Memory B cell (primary cell): Measurements from ENCODE around the gene CCDC188.
"Not testable (repeated sequence)": the region's sequence is repeated elsewhere in the genome, so short reads cannot be mapped to it uniquely, and the experiment has no call there.

Experiments used
- ATAC-seq: fragments of 150-1000 bp; cut with Tn5 transposase; 2 replicates; pipeline ENCODE4 v1.10.0; 2021; ENCODE audit warnings: low read depth, mild to moderate bottlenecking, moderate library complexity
- DNase-seq, 2 donors: peaks; one replicate each; pipeline ENCODE4 v3.0.0; 2022; ENCODE audit warnings: low spot score in 2 of 2
- H3K27ac Mint-ChIP-seq: one replicate; pipeline ENCODE4 v1.8.0; 2022; ENCODE audit warnings: mild to moderate bottlenecking, moderate library complexity, mixed read lengths
- H3K27me3 Mint-ChIP-seq: one replicate; pipeline ENCODE4 v1.8.0; 2022; ENCODE audit warnings: mixed read lengths
- H3K36me3 Mint-ChIP-seq: one replicate; pipeline ENCODE4 v1.8.0; 2022; ENCODE audit warnings: mild to moderate bottlenecking, mixed read lengths
- H3K4me1 Mint-ChIP-seq: one replicate; pipeline ENCODE4 v1.8.0; 2022; ENCODE audit warnings: mixed read lengths
- H3K4me3 Mint-ChIP-seq: one replicate; pipeline ENCODE4 v1.8.0; 2022; ENCODE audit warnings: mild to moderate bottlenecking, moderate library complexity, mixed read lengths
- H3K9me3 Mint-ChIP-seq: one replicate; pipeline ENCODE4 v1.8.0; 2022; ENCODE audit warnings: mixed read lengths

The CCDC188 gene

DNA sequence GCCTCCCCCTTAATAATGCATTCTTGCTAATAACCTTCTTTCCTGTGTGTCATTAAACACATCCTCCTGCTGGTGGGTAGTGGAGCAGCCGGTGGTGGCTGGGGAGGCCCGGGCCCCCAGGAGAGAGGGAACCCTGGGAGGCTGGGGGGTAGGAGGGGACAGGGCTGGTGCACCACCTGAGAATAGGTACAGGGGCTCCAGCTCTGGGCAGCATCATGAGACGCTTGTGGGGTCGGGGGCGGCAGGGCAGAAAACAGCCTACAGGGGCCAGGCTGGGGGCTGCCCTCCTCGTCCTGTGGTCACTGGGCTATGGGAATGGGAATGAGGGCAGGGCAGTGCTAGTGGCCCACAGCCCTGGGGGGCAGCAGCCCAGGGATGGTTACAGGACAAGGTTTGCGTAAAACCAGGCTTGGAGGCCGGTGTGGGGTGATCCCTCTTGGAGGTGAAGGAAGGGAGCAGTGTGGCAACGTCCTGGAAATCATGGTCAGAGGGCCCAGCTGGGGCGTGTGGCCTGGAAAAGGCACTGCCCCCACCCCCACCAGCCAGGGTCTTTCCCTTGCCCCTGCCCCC, 18.5 kb upstream of the CCDC188 start:
- Mint-ChIP-seq H3K27me3 (peaks cover 2% of the 10 kb centered on the region), H3K27ac (no peak overlapping the region), H3K4me1 (peaks cover 1% of the 10 kb centered on the region), H3K4me3 (no peak overlapping the region), H3K9me3 (peaks cover under 1% of the 10 kb centered on the region), H3K36me3 (no peaks in the 10 kb centered on the region)
- ATAC-seq (no peak), DNase-seq (no peak)

GRCh38 chr22:20167643-20168322, 16.9 kb upstream of the CCDC188 start:
- Mint-ChIP-seq H3K27me3 (peaks cover 2% of the 10 kb centered on the region), H3K4me1 (peaks cover 6% of the 10 kb centered on the region), H3K36me3 (no peaks in the 10 kb centered on the region), H3K4me3 (no peak overlapping the region), H3K9me3 (peaks cover 5% of the 10 kb centered on the region), H3K27ac (no peak overlapping the region)
- ATAC-seq = no peak
- DNase-seq = no peak

DNA sequence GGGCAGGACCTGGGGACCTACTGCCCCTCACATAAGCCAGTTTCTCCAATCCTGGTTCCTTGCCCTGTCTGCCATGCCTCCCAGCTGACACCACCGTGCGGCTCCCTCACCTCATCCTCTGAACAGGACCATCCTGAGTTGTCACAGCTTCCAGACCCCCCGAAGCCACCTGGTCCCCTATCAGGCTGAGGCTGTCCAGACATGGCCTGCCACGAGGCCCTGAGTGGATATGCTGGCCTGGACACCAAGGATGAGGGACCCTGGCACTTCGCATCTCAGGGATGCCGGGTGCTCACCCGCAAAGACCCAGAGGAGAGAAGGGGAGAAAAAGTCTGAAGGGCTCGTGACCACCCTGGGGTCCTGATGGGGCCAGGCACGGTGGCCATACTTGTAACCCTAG, 15.8 kb upstream of the CCDC188 start:
- Mint-ChIP-seq H3K4me1 (peaks cover 6% of the 10 kb centered on the region), H3K27ac (no peak overlapping the region), H3K4me3 (no peak overlapping the region), H3K27me3 (peaks cover 2% of the 10 kb centered on the region), H3K9me3 (peaks cover 7% of the 10 kb centered on the region), H3K36me3 (no peaks in the 10 kb centered on the region)
- ATAC-seq (no peak), DNase-seq (no peak)

GRCh38 chr22:20165913-20166312, 15.1 kb upstream of the CCDC188 start:
- Mint-ChIP-seq H3K36me3 (no peaks in the 10 kb centered on the region), H3K4me1 (peaks cover 6% of the 10 kb centered on the region), H3K9me3 (peaks cover 7% of the 10 kb centered on the region), H3K27ac (no peak overlapping the region), H3K4me3 (no peak overlapping the region), H3K27me3 (peaks cover 2% of the 10 kb centered on the region)
- no peak for ATAC-seq
- no peak for DNase-seq

- Mint-ChIP-seq H3K4me3 (no peak overlapping the region), H3K36me3 (no peaks in the 10 kb centered on the region), H3K4me1 (peaks cover 6% of the 10 kb centered on the region), H3K27ac (no peak overlapping the region), H3K27me3 (peaks cover 1% of the 10 kb centered on the region), H3K9me3 (peaks cover 7% of the 10 kb centered on the region)
- DNase-seq (no peak), ATAC-seq (no peak)
Observed at GRCh38 chr22:20165421-20165820, 14.6 kb upstream of the CCDC188 start.

- DNase-seq (no peak), ATAC-seq (no peak)
- no peaks in the 10 kb centered on the region for H3K36me3 Mint-ChIP-seq
- H3K27me3 Mint-ChIP-seq = no peaks in the 10 kb centered on the region
- peaks cover 6% of the 10 kb centered on the region for H3K4me1 Mint-ChIP-seq
- H3K27ac Mint-ChIP-seq = no peak overlapping the region
- H3K9me3 Mint-ChIP-seq = peaks cover 7% of the 10 kb centered on the region
- no peak overlapping the region for H3K4me3 Mint-ChIP-seq
Observed at GRCh38 chr22:20164863-20165262, 14.0 kb upstream of the CCDC188 start.

- DNase-seq = no peak
- H3K27ac Mint-ChIP-seq = no peak overlapping the region
- no peak overlapping the region for H3K4me3 Mint-ChIP-seq
- ATAC-seq = no peak
- H3K4me1 Mint-ChIP-seq = peaks cover 8% of the 10 kb centered on the region
- peaks cover 8% of the 10 kb centered on the region for H3K27me3 Mint-ChIP-seq
- no peaks in the 10 kb centered on the region for H3K36me3 Mint-ChIP-seq
- peaks cover 7% of the 10 kb centered on the region for H3K9me3 Mint-ChIP-seq
Observed at GRCh38 chr22:20160041-20160440, 9.2 kb upstream of the CCDC188 start.

GRCh38 chr22:20159531-20159930, 8.7 kb upstream of the CCDC188 start:
- ATAC-seq, H3K36me3 Mint-ChIP-seq, H3K4me1 Mint-ChIP-seq, H3K4me3 Mint-ChIP-seq, H3K27me3 Mint-ChIP-seq, H3K9me3 Mint-ChIP-seq, DNase-seq, H3K27ac Mint-ChIP-seq: not testable (repeated sequence)

DNA sequence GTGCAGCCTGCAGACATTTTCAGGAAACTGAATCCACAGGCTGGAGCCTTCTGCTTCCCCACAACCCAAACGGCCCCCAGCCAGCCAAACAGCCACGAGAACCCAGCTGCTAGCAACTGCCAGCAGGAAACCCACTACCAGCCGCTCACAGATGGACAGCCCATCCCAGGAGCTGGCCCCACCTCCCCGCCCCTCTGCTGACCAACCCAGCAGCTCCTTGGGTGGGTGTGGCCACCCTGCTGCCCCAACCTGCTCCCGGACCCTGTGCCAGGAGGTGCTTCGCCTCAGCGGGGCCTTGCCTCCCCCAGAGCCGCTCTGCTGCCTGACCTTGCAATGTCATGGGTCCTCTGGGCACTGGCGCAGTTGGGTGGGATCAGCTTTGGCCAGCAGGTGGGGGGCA, 8.2 kb upstream of the CCDC188 start:
- no peak overlapping the region for H3K27ac Mint-ChIP-seq
- H3K27me3 Mint-ChIP-seq = peaks cover 8% of the 10 kb centered on the region
- H3K4me3 Mint-ChIP-seq = no peak overlapping the region
- H3K36me3 Mint-ChIP-seq = no peaks in the 10 kb centered on the region
- H3K9me3 Mint-ChIP-seq = peaks cover 4% of the 10 kb centered on the region
- peaks cover 4% of the 10 kb centered on the region for H3K4me1 Mint-ChIP-seq
- DNase-seq (no peak), ATAC-seq (no peak)

- H3K4me3 Mint-ChIP-seq = no peak overlapping the region
- peaks cover 8% of the 10 kb centered on the region for H3K27me3 Mint-ChIP-seq
- H3K4me1 Mint-ChIP-seq = peaks cover 3% of the 10 kb centered on the region
- H3K9me3 Mint-ChIP-seq = peaks cover 3% of the 10 kb centered on the region
- no peak overlapping the region for H3K27ac Mint-ChIP-seq
- ATAC-seq (no peak), DNase-seq (no peak)
- H3K36me3 Mint-ChIP-seq = no peaks in the 10 kb centered on the region
Observed at GRCh38 chr22:20158391-20159036, 7.7 kb upstream of the CCDC188 start.

DNA sequence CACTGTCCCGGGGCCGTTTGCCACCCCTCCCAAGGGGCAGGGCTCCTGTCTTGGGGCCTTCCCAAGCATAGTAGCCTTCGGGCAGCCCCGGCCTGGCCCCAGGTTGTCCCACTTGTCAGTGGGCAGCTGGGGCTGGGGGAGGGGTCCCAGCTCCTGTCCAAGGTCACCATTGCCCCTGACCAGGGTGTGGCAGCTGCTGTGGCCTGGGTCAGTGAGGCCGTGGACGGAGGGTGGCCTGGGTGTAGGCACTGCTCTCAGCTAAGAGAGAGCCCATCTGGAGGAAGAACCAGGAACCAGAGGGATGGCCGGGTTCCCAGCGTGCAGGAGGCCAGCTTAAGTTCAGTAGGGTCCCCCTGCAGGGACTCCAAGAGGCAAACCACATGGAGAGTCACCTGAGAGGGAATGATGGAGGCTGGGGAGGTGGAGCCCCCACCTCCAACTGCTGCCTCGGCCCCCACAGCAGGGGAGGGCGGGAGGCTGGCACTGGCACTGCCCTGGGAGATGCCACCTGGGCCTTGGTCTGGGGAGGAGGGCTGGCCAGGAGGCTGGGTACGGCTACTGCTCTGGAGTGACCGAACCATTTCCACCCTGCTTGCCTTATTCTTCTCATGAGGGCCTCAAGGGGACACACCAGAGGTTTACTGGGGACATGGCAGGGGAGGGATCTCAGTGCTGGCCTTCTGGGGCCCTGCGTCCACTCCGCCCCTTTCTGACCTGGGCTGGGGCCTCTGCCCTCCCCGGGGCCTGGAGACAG, 6.8 kb upstream of the CCDC188 start:
- DNase-seq (no peak), ATAC-seq (no peak)
- Mint-ChIP-seq H3K9me3 (peaks cover 3% of the 10 kb centered on the region), H3K4me1 (peaks cover 3% of the 10 kb centered on the region), H3K36me3 (no peaks in the 10 kb centered on the region), H3K4me3 (no peak overlapping the region), H3K27me3 (peaks cover 8% of the 10 kb centered on the region), H3K27ac (no peak overlapping the region)

DNA sequence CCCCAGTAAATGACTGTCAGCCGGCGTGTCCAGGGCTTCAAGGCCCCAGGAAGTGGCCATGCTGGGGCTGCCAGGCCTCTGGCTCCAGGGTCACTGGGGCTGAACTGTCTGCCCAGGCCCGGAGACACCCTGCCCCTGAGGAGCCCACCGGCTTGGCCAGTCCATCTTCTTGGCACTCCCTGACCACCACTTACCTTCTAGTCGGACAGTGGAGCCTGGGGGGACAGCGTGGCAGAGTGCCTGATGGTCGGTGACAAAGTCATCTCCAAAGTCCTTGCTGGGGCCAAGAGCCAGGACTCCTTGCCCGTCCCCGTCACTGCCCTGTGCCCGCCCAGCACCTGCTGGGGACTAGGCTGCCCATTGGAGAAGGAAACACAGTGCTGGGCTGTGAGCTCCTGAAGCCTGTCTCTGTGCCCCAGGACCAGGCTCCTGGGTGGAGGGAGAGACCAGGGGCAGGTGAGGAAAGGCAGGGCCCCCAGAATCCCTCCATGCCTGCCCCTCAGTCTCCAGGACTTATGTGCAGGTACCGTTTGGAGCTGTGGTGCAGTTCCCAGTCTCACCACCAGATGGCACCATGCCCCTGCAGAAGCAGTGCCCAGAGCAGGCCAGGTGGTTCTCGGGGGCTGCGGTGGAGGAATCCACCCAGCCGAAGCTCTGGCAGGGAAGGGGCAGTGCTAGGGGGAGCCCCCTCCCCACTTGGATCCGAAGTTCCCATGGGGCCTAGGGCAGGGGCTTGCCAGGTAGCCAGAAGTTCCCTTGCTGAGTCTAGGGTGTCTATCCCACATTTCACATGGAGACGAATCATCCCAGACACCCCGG, 6.0 kb upstream of the CCDC188 start:
- DNase-seq (peak; percentile 89 to 97), ATAC-seq (peak; percentile 90)
- Mint-ChIP-seq H3K4me1 (peaks cover 3% of the 10 kb centered on the region), H3K27me3 (peaks cover 8% of the 10 kb centered on the region), H3K9me3 (no peaks in the 10 kb centered on the region), H3K36me3 (no peaks in the 10 kb centered on the region), H3K4me3 (no peak overlapping the region), H3K27ac (no peak overlapping the region)

GRCh38 chr22:20156042-20156389, 5.2 kb upstream of the CCDC188 start:
- no peaks in the 10 kb centered on the region for H3K36me3 Mint-ChIP-seq
- H3K4me3 Mint-ChIP-seq = no peak overlapping the region
- peaks cover 8% of the 10 kb centered on the region for H3K27me3 Mint-ChIP-seq
- no peaks in the 10 kb centered on the region for H3K9me3 Mint-ChIP-seq
- peaks cover 3% of the 10 kb centered on the region for H3K4me1 Mint-ChIP-seq
- no peak overlapping the region for H3K27ac Mint-ChIP-seq
- ATAC-seq = no peak
- no peak for DNase-seq
